ENCODE results near the gene RALGAPA2. TPM values are rescaled to one million over a fixed set of nuclear protein-coding genes. Genes with fewer than 3 reads are reported as not detected.
A peak's percentile ranks its signal among the peaks of the same experiment; 100 is the strongest.

RALGAPA2 gene
- total RNA-seq, 1 donor from 2014 or later = 15.9 TPM

DNA sequence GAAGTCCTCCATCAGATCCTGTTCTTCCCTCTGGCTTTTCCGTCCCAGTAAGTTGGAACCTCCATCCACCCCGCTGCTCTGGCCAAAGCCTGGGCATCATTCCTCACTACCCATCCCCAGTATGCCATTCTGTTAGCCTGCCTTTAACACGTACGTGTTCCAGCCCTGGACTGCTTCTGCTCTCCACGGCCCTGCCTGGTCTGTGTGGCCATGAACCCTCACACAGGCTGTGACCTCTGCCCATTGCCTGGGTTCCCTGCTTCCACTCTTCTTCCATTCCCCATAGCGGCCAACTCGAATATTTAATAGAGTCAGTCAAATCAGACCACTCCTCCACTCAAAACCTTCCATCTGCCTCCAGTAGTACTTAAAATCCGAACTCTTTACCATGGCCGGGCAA, 29.4 kb downstream of the RALGAPA2 start:
- ATAC-seq = no peak

DNA sequence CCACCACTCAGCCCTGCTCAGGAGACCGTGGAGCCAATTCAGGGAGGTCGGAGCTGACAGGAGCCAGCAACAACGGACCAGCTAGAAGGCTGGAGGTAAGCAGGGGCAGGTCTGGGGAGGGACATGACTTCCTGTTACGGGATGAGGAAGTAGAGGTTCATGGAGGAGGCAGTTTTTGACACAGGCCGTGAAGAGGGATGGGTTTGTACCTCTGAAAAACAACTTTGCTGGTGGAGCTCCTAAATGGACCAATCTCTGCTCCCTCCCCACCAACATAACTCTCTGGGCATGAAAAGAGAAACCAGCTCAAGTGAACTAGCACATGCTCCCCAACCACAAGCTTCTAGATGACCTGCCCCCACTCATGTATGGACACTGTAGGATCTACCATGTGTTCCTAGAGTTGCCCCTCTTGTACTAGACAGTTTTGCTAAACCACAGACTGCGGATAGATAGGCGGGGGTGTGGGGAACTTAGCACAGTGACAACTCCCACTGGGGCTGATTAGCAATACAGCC, 31.4 kb downstream of the RALGAPA2 start:
- no peak for ATAC-seq

DNA sequence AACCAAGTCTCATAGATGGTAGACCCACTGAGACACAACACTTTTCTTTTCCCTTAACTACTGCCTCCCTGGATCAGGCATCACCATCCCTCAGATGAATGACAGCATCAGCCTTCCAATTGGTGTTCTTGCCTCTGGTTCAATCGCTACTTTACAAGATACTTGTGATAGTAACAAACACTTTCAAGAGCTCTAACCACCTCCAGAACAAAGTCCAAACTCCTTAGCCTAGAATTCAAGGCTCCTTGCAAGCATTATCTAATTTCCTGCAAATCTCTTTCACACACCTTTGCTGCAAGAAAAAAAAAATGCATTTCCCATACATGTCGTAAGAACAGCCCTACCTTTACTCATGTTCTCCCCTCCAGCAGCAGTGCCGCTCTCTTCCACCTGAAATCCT, 33.1 kb downstream of the RALGAPA2 start:
- ATAC-seq = no peak

DNA sequence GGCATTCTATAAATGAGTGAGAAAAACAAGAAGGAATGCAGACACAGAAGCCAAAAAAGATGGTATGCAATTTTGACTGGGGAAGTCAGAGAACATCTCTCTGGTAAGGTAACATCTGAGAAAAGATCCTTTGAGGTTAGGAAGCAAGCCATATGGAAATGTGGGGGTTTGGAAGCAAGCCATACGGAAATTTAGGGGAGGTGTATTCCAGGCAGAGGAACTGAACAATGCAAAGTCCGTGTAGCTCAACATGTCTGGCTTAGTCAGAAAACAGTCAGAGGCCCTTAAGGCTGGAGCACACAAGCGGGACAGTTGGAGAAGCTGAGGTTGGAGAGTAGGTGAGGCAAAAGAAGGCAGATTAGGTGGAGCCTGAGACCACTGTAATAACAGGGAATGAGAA, 35.3 kb downstream of the RALGAPA2 start:
- peak; percentile 43 for ATAC-seq

DNA sequence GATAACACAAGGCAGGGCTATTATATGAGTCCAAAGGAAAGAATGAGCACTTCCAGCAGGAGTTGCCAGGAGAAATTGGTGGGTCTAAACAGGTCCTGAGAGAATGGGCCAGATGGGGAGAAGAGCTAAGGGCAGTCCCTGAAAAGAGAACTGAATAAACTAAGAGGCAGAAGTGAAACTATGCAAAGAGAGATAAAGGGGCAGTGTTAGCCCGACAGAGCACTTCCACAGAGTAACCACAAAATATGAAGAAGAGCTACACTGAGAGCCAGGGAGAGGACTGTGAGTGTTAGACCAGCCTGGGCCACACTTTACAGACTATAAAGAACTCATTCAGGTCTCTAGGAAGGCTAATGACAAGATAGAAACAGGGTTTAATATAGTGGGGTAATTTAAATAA, 43.8 kb downstream of the RALGAPA2 start:
- ATAC-seq = peak; percentile 38

DNA sequence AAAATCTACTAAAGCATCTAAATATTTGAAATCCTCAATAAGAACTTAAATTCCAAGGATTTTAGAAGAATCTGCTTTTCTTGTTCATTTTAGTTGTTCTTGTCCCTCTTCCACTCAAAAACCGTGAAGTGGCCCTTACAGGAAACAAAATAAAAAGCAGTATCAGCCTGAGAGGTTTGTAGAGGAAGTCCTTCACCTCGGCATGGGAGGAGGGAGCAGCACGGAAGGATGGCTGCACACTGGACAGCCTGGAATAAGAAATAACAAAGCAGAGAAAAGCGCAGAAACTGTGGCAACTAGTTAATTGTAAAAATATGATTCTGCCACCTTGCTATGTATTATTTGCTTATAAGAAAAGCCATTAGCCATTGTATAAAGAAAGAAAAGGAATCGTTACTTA, 46.1 kb downstream of the RALGAPA2 start:
- no peak for ATAC-seq

DNA sequence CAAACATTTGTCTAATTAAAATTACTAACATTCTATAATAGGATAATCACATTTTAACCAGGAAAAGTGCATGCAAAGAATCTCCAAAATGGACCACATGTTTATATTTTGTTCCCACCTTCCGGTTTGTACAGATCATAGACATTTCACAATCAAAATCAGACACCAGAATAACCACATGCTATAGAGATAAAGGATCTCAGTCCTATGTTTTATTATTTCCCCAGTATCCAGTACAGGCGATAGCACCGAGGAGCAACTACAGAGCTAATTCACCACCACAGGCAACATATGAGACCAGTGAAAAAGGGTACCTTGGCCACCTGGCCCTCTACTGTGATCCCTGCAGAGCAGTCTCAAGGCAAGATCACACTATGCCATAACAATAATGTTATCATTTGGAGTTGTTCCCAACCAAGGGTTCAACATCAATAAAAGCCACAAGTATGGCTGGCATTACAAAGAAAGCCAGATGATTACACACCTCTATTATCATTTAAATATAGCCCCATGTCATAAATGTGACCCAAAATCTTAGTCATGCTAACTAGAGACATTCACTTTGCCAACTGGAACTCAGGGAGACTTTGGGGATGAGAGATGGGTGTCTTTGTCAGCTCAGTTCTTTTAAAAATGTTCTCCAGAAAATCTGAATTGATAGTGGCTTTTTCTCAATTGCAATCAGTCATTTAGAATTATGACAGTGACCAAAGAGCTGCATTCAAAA, 46.7 kb downstream of the RALGAPA2 start:
- no peak for ATAC-seq

DNA sequence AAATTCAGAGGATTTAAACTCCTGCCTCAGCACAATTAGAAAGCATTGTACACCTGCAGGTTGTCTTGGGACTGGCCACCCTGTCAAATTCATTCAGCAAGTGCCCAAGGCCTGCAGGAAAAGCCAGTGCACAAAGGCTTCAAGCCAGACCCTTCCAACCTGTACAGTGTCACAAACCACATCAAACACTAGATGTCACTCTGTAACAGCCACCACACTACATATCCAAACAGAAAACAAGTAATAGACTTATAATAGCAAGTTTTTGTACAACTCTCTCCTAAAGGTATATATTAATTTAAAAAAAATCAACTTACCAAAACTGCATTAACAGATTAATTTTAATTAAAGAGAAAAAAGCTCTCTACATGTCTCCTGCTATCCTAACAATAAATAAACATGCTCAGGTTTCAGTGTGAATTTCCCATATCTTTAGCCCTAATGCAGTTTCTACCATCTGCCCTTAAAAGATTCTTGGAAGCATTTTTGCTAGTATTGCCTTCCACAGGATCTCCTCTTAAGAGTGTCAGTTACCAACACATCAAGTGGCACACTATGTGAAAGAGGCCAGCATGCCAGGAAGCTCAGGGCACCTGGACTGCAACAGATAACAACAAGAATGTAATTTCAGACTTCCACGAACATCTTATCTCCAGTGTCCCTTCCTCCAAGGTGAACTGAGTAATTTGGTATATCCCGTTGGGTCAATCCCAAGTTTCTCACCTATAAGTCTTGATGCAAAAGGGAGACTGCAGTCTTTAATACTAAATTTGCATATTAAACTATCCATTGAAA, 47.5 kb downstream of the RALGAPA2 start:
- ATAC-seq = peak; percentile 59

DNA sequence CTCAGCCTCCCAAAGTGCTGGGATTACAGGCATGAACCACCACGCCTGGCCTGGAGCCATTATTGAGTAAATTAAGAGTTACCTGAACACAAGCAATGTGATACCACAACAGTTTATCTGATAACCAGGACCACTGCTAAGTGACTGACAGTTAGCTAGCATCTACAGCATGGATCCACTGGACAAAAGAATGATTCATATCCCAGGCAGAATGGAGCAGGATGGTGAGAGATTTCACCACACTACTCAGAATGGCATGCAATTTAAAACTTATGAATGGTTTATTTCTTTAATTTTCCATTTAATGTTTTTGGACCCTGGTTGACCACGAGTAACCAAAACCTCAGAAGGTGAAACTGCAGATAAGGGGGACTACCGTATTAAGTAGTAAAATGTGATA, 48.6 kb downstream of the RALGAPA2 start:
- ATAC-seq = no peak

DNA sequence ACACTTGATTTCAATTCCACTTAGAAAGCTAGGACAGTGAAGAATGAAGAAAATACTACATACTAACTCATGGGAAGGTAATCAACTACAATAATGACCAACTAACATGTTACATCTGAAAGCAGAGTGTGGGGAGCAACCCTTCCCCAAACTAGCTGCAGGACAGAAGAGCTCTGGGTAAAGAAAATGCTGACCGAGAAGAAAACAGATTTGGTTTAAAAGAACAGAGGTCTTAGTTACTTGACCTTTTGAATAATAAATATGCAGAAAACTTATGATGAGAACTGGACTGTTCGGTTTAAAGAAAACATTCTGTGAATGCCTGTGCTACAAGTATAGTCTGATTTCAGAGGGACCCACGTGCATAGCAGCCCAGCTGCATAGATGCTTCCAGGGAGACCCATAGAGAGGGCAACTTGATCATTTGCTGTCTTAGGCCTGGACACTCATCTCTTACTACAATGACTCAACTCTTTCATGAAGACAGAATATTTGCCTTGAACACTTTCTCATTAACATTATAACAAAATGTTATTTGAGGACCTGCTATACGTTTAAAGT, 53.5 kb downstream of the RALGAPA2 start:
- ATAC-seq = no peak

DNA sequence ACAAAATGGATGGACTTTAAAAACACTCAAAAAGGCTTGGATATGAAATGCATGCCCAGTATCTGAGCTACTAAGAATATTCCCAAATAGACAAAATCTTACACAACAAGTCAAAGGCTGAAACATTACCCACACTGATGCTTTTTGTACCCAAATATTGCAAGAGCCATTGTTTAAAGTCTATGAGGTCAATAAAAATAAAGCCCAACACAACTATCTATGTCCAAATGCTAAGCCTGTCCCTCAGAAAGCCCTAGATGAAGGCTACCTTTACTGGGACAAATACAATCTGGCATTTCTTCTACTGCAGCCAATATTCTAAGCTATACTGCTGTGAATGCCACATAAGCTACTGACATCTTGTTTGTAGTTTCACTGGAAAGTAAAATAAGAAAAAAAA, 54.3 kb downstream of the RALGAPA2 start:
- no peak for ATAC-seq

DNA sequence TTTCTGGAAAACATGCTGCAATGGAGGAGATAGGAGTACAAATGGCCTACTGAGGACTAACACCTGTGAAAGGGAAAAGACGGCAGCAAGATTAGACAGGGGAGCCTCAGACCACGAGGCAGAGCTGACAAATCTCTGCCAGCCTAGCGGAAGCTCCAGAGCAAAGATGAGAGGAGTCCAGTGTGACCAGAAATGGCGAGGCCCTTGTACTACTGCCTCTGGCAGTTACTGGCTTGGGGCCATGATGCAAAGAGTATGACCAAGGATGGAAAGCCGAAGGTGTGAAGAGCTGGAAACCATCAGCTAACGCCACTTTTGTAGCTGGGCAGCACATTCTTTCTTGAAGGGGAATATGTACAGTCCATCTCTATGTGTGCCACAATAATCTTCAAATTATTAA, 55.4 kb downstream of the RALGAPA2 start:
- no peak for ATAC-seq

DNA sequence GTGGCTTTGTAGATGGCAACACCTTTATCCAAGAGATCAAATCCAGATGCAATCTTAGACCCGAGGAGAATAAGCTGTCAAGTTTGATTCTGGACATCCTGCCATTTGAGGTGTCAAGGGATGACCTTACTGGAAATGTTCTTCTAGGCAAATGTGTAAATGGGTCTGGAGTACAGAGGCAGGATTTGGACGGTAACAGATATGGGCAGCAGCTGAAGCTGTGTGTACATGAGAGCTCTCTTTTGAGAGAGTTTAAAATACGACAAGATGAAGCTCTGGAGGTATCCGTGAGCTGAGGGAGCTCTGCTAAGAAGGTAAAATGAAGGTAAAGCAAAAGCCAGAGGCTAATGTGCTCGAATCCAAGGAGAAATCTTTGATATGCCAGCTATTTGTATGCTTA, 56.6 kb downstream of the RALGAPA2 start:
- no peak for ATAC-seq

DNA sequence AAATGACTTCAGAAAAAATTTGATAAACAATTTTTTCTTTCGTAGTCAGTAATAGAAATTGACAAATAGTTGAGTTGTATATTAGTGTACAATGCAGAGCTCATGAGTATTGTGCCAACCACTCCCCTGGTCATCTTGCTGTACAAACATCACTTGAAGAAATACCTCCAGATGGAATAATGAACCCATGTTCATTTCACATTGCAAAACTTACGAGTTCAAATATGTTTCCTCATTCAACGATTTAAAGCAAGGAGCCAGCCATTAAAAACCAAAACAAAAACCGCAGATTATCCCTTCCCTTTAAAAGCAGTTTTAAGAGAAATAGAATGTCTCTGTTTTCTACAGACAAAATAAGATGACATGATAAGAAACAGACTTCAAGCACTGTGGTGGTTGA, 62.5 kb downstream of the RALGAPA2 start:
- ATAC-seq = no peak

DNA sequence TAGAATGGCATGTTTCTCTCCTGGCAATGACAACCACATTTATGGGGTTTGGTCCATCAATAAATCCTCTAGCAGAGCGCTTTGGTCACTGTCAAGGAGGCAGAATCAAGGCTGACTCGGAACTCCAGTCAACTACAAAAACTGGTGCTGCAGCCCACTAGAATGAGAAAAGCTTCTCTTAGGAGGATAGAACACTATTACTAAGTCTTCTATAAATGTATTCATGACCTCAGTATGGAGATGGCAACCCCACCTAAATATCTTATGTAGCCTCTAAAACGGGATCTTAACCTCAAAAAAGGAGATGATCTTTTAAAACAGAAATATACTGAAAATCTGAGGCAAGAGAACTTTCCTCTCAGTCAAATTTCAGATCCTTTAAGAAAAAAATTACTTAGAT, 68.5 kb downstream of the RALGAPA2 start:
- ATAC-seq = no peak

DNA sequence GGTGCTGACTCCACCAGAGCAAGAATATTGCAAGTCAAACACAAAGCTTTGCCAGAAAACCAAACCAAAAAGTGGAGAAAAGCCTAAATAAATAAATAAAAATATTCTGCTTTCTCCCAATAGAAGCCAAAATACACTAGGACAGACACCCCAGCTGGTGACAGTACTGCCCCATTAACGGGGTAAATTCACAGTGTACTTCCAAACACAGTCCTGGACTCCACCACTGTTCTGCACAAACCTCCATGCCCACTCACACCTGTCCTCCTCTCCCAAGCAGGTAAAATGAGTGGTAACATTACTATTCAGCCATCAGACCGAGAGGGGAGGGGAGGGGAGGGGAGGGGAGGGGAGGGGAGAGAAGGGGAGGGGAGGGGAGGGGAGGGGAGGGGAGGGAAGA, 70.7 kb downstream of the RALGAPA2 start:
- ATAC-seq = no peak

DNA sequence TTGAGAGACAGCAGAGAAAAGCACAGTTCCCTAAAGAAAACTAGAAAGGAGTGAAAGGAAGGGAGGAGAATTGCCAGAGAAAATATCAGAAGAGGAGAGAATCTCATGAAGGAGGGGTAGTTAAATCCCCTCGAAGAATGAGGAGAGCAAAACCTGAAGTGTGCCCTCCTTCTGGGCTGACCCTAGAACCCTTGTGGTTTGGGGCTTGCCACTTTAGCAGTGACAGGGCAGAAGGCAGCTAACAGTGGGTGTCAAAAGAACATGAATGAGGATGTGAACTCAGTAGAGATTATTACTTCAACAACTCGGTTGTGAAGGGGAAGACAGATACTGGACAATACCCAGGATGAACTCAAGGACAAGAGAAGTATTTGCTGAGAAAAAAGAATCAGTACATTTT, 73.6 kb downstream of the RALGAPA2 start:
- ATAC-seq = no peak

DNA sequence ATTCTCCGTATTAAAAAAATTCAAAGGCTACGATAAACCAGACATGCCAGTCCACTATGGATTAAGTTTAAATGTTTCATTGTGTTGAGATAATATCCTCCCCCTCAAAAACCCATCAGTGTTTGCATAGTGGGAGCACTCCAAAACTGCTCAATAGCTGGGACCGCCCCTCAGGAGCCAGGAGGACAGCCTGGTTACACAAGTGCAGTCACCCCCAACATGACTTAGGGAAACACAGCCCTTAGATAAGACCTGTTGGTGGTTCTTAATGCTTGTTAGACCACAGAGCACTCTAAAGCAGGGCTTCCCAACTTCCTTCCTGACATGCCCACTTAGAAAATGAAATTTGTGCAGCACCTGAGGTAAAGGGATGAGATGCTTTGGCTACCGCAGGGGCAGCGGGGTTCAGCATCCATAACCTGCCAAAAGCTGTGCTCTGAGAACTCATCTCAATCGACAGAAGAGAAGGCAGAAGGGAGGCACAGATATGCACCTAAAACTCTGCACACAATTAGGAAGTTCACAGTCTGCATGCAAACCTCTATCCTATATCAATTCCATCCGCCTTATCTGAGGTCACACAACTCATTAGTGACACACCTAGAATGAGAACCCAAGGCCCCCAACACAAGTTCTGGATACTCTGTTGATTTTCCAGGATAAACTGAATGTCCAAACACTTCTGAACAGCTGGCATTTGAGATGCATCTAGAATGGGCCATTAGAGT, 74.3 kb downstream of the RALGAPA2 start:
- ATAC-seq = no peak

DNA sequence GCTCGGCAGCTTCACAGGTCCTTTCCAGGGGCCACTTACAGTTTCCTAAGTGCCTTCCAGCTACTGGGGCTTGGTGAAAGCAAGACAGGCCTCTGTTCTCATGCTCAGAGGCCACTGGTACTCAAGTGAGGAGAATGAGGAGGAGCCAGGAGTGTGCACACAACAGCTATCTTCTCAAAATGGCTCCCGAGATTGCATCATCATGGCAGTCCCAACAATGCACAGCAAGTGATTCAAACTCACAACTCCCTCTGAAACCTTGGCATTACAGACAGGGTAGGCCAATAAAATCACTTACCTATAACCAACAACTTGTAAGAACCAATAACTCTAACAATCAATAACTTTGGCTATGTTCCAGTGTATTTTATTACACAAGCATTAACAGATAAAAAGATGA, 77.4 kb downstream of the RALGAPA2 start:
- no peak for ATAC-seq

DNA sequence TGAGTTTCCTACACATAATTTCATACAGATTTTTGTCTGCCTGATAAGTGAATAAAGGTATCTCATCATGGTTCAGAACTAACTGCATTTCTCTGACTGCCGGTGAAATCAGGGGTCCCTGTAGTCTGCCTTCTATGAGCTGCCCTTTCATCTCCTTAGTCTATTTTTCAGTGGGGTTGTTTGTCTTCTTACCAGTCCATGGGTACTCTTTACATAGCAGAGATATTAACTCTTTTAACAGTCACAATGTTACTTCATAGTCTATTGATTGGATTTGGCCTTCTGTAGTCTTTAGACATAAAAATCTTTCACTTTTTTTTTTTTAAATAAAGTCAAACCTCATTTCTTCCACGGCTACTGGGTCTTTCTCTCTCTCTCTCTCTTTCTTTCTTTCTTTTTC, 79.8 kb downstream of the RALGAPA2 start:
- ATAC-seq = no peak

DNA sequence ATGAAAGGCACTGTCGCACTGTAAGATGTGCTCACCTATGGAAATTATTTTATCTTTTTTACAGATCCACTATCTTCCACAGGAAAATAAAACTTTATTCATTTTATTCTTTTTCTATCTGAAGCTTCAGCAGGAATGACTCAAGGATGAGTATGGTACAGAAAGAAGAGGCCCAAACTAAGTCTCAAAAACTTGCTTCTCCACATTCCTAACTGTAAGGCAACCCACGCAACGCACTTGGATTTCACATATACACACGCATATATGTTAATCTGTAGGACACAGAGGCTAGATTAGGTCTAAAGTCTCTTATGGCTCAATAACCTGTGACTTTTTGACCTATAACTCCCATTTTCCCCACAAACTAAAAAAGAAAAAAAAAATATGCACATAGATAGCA, 81.9 kb downstream of the RALGAPA2 start:
- ATAC-seq = peak; percentile 48

DNA sequence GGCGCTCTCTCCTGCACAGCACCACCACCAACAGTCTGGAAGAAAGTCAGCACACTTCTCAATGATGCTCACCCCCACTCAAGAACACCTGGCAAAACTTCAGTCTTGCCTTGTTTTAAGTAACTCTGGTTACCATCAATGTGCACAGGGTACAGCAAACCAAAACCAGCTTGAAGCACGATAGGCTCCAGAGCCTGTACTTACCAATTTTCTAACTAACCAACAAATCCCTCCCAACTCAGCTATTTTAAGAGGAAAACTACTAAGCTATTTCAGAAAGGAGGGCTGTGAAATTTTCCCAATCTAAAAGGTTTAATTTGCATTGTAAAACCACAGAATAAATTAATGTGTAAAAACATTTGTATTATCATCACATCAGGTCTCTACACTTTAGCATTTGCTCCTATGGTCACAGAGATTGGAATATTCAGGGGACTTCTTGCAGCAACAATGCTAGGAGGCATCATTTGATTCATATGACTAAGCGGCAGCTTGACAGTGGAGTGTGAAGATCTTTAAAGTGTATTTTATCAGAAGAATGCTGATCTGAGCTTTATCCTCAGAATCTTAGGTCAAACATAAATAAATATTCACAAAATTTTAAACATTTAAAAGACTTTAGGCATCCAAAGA, 82.8 kb downstream of the RALGAPA2 start:
- ATAC-seq = no peak

DNA sequence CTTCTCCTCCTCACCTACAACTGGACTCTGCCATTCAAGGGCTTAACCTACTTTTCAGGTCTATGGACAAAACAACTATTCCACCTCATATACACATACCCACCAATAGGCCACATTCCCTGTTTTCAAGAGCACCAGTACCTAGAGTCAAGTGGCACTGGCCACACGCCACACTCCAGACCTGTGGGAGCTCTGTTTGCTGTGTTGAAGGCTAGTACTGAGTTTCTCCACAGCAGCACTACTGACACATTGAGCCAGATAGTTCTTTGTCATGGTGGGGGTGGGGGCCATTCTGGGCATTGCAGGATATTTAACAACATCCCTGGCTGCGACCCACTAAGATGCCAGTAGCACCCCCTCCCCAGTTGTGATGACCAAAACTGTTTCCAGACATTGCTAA, 84.1 kb downstream of the RALGAPA2 start:
- ATAC-seq = no peak
